ENCODE data around the gene CAMTA1. TPM values are rescaled to one million over a fixed set of nuclear protein-coding genes. Genes with fewer than 3 reads are reported as not detected.

CAMTA1 gene
- total RNA-seq, 1 experiment from 2014 or later: 82.2 TPM

DNA sequence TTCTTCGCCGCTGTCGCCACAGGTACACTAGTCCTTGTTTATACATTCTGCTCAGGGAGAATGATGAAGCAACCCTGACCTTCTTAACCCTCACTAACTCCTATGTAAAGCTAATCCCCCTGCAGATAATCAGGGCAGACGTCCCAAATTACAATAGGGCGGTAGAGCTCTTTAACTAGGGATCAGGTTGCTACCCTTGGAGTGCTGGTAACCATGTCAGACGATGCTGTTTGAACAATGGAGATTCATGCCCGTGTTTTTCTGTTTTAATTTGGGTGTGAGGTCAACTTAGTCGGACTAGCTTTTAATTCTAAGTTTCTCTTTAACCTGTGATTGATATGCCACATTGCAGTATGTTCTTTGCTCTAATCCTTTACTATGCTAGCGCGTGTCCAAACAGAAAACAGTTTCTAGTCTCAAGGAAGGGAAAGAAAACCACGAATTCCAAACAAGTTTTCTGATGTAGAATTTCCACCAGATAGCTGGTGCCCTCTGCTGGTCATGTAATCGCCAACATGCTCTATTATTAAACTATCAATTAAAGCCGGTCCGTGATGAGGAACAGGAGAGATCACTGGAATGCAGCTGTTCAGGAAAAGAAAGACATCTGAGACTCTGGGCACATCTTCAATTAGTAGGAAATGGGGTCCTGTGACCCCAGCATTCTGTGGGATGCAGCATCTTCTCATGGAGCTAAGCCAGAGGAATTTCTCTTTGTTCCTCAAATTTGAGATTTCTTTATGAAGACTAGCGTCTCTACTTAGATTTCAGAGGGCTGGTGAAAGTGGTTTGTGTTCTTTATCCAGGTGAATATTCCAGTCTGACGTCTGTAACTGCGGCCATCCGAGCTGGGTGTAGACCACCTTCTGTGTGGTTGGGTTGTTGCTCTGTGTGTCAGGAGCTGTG, 967.5 kb downstream of the CAMTA1 start:
- intact Hi-C loops (cut with micrococcal nuclease; ENCODE audit: unreplicated experiment): loop anchor here (1.0 kb wide), 1 partner anchor 85 kb away; no protein-coding TSS in a partner anchor
- CTCF ChIA-PET: interaction anchor here (0.5 to 5.3 kb wide), 10 partner anchors 9 to 594 kb away, joined by 3 to 135 read pairs (median 4); no protein-coding TSS in a partner anchor

DNA sequence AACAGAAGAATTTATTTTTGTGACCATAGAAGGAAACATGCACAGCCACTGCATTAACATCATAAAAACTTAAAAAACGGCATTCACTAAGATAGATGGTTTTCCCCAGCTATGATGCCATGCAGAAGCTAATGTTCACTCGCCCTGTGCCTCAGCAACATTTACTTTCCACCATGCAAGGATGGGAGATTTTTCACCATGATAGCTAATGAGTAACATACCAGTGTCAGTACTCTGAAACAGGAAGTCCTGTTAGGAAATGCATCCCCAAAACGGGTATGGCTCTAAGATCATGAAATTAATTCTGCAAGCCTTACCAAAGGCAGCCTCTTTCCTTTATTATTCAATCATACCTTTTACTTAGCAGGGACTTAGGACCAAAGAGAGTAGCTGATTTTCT, 968.4 kb downstream of the CAMTA1 start:
- Histone ChIP-seq H3K9me3 (ENCODE audit: control insufficient read depth, insufficient read depth, low read depth, low read length) (no peaks in the 10 kb centered on the region), H3K36me3 (ENCODE audit: control insufficient read depth, insufficient read depth, low read length) (no peaks in the 10 kb centered on the region), H3K27ac (ENCODE audit: low read length) (no peak overlapping the region), H3K27me3 (ENCODE audit: control insufficient read depth, insufficient read depth, low read length) (no peaks in the 10 kb centered on the region), H3K4me3 (ENCODE audit: low read depth in 2 of 2, low read length in 2 of 2) (no peak overlapping the region), H3K4me1 (ENCODE audit: control insufficient read depth, insufficient read depth, low read length) (peaks cover 3% of the 10 kb centered on the region; the same call in 1 of the 2 replicates)
- in situ Hi-C loops (cut with HindIII; ENCODE audit: low pct_unique_long_range_greater_than_20kb, low sequenced_read_pairs): no loop called here
- intact Hi-C loops (cut with micrococcal nuclease; ENCODE audit: unreplicated experiment): loop anchor here (1.0 kb wide), 1 partner anchor 86 kb away; no protein-coding TSS in a partner anchor
- no peak for TF ChIP-seq POLR2AphosphoS5 (IDR thresholded peaks at IDR 0.05; ENCODE audit: low read depth, low read length)
- no peak for TF ChIP-seq SIN3A (IDR thresholded peaks at IDR 0.05; ENCODE audit: borderline replicate concordance, insufficient read depth, low read depth, low read length)
- TF ChIP-seq, protein P1, sequence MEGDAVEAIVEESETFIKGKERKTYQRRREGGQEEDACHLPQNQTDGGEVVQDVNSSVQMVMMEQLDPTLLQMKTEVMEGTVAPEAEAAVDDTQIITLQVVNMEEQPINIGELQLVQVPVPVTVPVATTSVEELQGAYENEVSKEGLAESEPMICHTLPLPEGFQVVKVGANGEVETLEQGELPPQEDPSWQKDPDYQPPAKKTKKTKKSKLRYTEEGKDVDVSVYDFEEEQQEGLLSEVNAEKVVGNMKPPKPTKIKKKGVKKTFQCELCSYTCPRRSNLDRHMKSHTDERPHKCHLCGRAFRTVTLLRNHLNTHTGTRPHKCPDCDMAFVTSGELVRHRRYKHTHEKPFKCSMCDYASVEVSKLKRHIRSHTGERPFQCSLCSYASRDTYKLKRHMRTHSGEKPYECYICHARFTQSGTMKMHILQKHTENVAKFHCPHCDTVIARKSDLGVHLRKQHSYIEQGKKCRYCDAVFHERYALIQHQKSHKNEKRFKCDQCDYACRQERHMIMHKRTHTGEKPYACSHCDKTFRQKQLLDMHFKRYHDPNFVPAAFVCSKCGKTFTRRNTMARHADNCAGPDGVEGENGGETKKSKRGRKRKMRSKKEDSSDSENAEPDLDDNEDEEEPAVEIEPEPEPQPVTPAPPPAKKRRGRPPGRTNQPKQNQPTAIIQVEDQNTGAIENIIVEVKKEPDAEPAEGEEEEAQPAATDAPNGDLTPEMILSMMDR (IDR thresholded peaks at IDR 0.05): no peak
- no peak for TF ChIP-seq TCF7L2 (IDR thresholded peaks at IDR 0.05; ENCODE audit: low read depth, low read length)
- TF ChIP-seq, protein P2, sequence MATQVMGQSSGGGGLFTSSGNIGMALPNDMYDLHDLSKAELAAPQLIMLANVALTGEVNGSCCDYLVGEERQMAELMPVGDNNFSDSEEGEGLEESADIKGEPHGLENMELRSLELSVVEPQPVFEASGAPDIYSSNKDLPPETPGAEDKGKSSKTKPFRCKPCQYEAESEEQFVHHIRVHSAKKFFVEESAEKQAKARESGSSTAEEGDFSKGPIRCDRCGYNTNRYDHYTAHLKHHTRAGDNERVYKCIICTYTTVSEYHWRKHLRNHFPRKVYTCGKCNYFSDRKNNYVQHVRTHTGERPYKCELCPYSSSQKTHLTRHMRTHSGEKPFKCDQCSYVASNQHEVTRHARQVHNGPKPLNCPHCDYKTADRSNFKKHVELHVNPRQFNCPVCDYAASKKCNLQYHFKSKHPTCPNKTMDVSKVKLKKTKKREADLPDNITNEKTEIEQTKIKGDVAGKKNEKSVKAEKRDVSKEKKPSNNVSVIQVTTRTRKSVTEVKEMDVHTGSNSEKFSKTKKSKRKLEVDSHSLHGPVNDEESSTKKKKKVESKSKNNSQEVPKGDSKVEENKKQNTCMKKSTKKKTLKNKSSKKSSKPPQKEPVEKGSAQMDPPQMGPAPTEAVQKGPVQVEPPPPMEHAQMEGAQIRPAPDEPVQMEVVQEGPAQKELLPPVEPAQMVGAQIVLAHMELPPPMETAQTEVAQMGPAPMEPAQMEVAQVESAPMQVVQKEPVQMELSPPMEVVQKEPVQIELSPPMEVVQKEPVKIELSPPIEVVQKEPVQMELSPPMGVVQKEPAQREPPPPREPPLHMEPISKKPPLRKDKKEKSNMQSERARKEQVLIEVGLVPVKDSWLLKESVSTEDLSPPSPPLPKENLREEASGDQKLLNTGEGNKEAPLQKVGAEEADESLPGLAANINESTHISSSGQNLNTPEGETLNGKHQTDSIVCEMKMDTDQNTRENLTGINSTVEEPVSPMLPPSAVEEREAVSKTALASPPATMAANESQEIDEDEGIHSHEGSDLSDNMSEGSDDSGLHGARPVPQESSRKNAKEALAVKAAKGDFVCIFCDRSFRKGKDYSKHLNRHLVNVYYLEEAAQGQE (IDR thresholded peaks at IDR 0.05; ENCODE audit: insufficient read depth in 1 of 2, low read depth in 2 of 2, low read length in 1 of 2): no peak
- DNase-seq (ENCODE audit: low read depth, low spot score) (no peak), ATAC-seq (no peak)
- POLR2A ChIA-PET: no interaction called here
- BruUV-seq (replicated peaks): no TSS peak
- CTCF ChIA-PET: interaction anchor here (0.6 to 5.3 kb wide), 5 partner anchors 8 to 148 kb away, joined by 3 to 135 read pairs (median 5); no protein-coding TSS in a partner anchor

More for the DNA sequence above, 967.5 kb downstream of the CAMTA1 start:
- H3K9me3 ChIP-seq (ENCODE audit: control insufficient read depth, insufficient read depth, low read depth, low read length): no peaks in the 10 kb centered on the region
- H3K4me3 ChIP-seq (ENCODE audit: low read depth in 2 of 2, low read length in 2 of 2): peak overlapping the region; percentile 2 to 21; a peak in 2 of 4 replicates
- no peaks in the 10 kb centered on the region for H3K27me3 ChIP-seq (ENCODE audit: control insufficient read depth, insufficient read depth, low read length)
- ATAC-seq (peak; percentile 84), DNase-seq (ENCODE audit: low read depth, low spot score) (peak; percentile 50)
- POLR2A ChIA-PET: no interaction called here
- H3K4me1 ChIP-seq (ENCODE audit: control insufficient read depth, insufficient read depth, low read length): peaks cover 3% of the 10 kb centered on the region; the same call in 1 of the 2 replicates
- no peaks in the 10 kb centered on the region for H3K36me3 ChIP-seq (ENCODE audit: control insufficient read depth, insufficient read depth, low read length)
- no peak for TF ChIP-seq TCF7L2 (IDR thresholded peaks at IDR 0.05; ENCODE audit: low read depth, low read length)
- TF ChIP-seq, protein P1 (IDR thresholded peaks at IDR 0.05): peak; percentile 87
- BruUV-seq (replicated peaks): no TSS peak
- H3K27ac ChIP-seq (ENCODE audit: low read length): no peak overlapping the region
- in situ Hi-C loops (cut with HindIII; ENCODE audit: low pct_unique_long_range_greater_than_20kb, low sequenced_read_pairs): no loop called here
